Measurements from ENCODE around the gene PFKFB3.

PFKFB3 gene

GRCh38 chr10:6211671-6212635 lies 9.2 kb downstream of the PFKFB3 start:
- TF ChIP-seq CTCF (IDR thresholded peaks at IDR 0.05; ENCODE audit: unreplicated experiment in 3 of 3) = no peak
- H3K4me3 Mint-ChIP-seq = peak overlapping the region in 1 of 3 experiments; percentile 47
- H3K27ac Mint-ChIP-seq = peak overlapping the region in 2 of 3 experiments; percentile 58 to 71

GRCh38 chr10:6212806-6213205 lies 10.1 kb downstream of the PFKFB3 start:
- no peaks in the 10 kb centered on the region for H3K9me3 Mint-ChIP-seq
- peaks cover 50% of the 10 kb centered on the region for H3K36me3 Mint-ChIP-seq (ENCODE audit: low read depth)
- no peak overlapping the region for H3K4me3 Mint-ChIP-seq
- H3K4me1 Mint-ChIP-seq = peaks cover 41% of the 10 kb centered on the region
- TF ChIP-seq CTCF (IDR thresholded peaks at IDR 0.05; ENCODE audit: unreplicated experiment in 3 of 3) = no peak
- H3K27ac Mint-ChIP-seq = no peak overlapping the region
- no peaks in the 10 kb centered on the region for H3K27me3 Mint-ChIP-seq (ENCODE audit: low read depth)

More at GRCh38 chr10:6211671-6212635, 9.2 kb downstream of the PFKFB3 start:
- peaks cover 47% of the 10 kb centered on the region for H3K36me3 Mint-ChIP-seq (ENCODE audit: low read depth)
- H3K9me3 Mint-ChIP-seq = no peaks in the 10 kb centered on the region
- H3K27me3 Mint-ChIP-seq (ENCODE audit: low read depth) = no peaks in the 10 kb centered on the region
- H3K4me1 Mint-ChIP-seq = peaks cover 44% of the 10 kb centered on the region

- Mint-ChIP-seq H3K9me3 (no peaks in the 10 kb centered on the region), H3K27ac (peak overlapping the region in 2 of 3 experiments; percentile 48 to 65), H3K4me1 (peaks cover 37% of the 10 kb centered on the region), H3K27me3 (ENCODE audit: low read depth) (no peaks in the 10 kb centered on the region), H3K36me3 (ENCODE audit: low read depth) (peaks cover 52% of the 10 kb centered on the region), H3K4me3 (no peak overlapping the region)
- TF ChIP-seq CTCF (IDR thresholded peaks at IDR 0.05; ENCODE audit: unreplicated experiment in 3 of 3) = no peak
These were observed 10.6 kb downstream of the PFKFB3 start for GRCh38 chr10:6213257-6213905.

GRCh38 chr10:6213908-6214307 lies 11.2 kb downstream of the PFKFB3 start:
- Mint-ChIP-seq H3K36me3 (ENCODE audit: low read depth) (peaks cover 57% of the 10 kb centered on the region), H3K27me3 (ENCODE audit: low read depth) (no peaks in the 10 kb centered on the region), H3K9me3 (no peaks in the 10 kb centered on the region), H3K4me1 (peaks cover 32% of the 10 kb centered on the region), H3K27ac (peak overlapping the region in 2 of 3 experiments; percentile 48 to 65), H3K4me3 (no peak overlapping the region)
- no peak for TF ChIP-seq CTCF (IDR thresholded peaks at IDR 0.05; ENCODE audit: unreplicated experiment in 3 of 3)

GRCh38 chr10:6214612-6215011 lies 11.9 kb downstream of the PFKFB3 start:
- H3K4me1 Mint-ChIP-seq = peaks cover 30% of the 10 kb centered on the region
- H3K27ac Mint-ChIP-seq = no peak overlapping the region
- no peaks in the 10 kb centered on the region for H3K27me3 Mint-ChIP-seq (ENCODE audit: low read depth)
- no peak overlapping the region for H3K4me3 Mint-ChIP-seq
- H3K9me3 Mint-ChIP-seq = no peaks in the 10 kb centered on the region
- TF ChIP-seq CTCF (IDR thresholded peaks at IDR 0.05; ENCODE audit: unreplicated experiment in 3 of 3) = no peak
- peaks cover 64% of the 10 kb centered on the region for H3K36me3 Mint-ChIP-seq (ENCODE audit: low read depth)
